ENCODE measurements around the gene PTP4A1.
"Not testable (repeated sequence)": the region's sequence is repeated elsewhere in the genome, so short reads cannot be mapped to it uniquely, and the experiment has no call there.

Gene PTP4A1

DNA sequence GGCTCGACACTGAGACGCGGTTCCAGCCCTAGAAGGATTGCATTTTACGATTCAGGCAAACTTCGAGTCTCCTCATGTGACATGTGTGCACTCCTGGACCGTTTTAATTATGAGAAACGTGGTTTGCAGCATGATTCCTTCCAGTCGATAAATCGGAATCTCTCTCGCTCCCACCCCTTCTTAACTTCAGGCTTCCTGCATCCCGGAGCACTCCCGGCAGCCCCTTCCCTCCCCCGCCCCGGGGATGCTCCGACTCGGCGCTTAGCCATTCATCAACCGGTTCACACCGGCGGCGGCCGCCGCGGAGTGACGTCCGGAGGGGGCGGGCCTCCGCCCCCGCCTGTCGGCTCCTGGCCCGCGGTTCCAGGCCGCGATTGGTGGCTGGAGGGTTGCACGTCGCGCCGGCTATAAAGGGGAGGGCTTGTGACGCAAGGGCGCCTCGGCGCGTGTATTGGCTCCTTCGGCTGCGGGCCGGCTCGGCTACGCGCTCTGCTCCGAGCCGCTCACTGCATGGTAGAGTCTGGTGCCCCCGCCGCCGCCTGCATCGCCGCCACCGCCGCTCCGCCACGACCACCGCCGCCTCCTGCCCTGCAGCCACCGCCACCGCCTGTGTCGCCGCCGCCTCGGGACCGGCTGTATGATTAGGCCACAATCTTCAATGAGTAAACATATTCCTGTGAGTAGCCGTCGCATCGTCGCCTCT lies at the start of gene PTP4A1, which contains the start of gene LOC128125822:
Gene PTP4A1, plus strand, starts transcription at position 437 of the 703 bp plus-strand sequence. CDS start 4,401 bp downstream, outside the sequence.
Gene LOC128125822, plus strand, starts transcription at position 437 of the 703 bp plus-strand sequence.
- peak; percentile 97 for DNase-seq

DNA sequence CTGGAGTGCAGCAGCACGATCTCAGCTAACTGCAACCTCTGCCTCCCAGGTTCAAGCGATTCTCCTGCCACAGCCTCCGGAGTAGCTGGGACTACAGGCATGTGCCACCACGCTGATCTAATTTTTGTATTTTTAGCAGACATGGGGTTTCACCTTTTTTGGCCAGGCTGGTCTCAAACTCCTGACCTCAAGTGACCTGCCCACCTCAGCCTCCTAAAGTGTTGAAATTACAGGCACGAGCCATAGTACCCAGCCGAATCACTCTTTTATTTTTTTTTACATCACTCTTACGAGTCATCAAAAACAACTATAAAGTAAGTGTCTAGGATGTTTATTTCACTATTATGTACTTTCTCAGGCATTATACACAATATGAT lies 49.4 kb upstream of the PTP4A1 start:
- DNase-seq: not testable (repeated sequence)

DNA sequence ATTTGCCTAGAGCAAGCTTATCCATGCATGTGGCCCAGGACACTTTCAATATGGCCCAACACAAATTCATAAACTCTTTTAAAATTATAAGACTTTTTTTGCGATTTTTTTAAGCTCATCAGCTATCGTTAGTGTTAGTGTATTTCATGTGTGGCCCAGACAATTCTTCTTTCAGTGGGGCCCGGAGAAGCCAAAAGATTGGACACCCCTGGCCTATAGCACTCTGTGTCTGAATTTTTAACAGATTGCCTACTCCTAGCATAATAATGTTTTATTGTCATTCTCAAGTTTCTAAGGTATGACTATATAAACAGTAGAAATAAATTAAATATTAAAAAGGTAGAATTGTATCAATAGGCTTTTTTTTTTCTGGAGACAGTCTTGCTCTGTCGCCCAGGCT lies 48.6 kb upstream of the PTP4A1 start:
- DNase-seq: no peak

DNA sequence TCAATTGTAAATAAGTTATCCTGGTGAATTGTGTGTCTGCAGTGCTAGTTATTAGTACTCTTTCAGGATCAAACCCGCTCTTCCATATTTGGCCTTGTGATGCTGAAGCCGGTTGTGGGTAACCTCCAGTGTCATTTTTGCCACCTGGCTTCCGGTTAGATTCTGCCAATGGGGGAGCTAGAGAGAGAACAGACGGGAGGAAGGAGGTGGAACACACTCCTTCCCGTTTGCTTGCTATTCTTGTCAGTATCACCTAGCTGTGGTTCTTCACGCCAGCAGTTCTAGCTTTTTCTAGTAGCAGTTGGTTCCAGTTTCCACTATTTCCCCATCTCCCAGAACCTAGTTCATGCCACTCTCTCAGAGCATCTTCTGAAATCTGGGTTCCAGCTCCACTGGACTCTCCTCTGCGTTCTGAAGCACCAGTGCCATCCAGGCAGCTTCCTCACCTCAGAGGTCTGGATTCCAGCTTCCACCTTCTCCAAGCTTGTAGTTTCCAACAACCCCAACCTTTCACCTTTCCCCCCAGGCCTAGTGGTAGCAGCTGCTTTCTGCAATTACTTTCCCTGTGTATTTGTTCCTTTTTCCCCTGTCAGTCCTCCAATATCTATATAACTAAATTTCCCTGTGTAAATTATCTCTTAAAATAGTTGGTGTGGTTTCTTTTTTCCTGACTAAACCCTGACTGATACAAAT lies 46.9 kb upstream of the PTP4A1 start:
- DNase-seq: peak; percentile 3

DNA sequence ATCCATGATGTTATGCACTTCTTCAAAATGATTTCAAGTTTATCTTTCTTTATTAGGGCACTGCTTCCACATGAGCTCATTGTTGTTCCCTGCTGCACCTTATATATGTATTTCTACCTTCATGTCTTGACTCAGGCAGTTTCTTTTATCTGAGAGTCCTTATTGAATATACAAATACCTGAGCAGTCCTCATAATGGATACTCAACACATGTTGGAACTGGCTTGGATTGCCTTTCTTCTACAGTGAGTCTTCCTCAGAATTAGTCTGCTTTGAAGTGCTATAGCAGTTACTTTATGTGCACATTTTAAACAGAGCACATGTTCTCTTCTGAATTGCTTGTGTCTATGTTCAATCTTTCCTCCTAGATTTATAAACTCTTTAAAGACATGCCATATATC lies 45.3 kb upstream of the PTP4A1 start:
- DNase-seq: no peak

DNA sequence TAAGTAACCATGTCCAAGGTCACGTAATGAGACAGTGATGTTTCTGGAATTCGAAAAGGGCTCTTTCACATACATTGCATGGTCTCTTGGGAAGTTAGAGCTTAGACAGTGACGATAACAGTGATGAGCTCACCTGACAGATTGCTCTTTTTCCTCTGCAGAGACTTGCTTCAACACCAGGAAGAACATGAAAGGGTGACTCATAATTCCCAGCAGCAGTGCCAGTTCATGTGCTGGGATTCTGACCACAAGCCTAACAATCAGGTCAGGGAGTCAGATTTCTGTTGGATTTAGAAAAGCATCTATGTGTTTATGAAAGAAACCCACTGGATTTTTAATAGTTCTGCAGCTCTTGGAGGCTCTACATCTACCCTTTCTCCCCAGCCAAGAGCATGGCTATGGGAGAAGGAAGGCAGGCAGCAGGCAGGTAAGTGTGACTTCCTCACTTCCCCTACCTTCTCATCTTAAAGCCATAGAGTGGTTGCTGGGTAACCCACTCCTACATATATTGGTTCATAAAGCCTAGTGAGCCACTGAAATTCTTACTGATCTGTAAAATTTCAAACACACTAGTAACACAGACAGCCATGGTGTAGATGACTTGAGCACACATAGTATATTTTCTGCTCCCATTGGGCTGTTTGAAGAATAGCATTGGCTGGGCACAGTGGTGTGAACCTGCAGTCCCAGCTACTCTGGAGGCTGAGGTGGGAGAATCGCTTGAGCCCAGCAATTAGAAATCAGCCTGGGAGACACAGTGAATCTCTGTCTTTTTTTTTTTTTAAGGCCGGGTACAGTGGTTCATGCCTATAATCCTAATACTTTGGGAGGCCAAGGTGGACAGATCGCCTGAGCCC lies 44.4 kb upstream of the PTP4A1 start:
- no peak for DNase-seq

DNA sequence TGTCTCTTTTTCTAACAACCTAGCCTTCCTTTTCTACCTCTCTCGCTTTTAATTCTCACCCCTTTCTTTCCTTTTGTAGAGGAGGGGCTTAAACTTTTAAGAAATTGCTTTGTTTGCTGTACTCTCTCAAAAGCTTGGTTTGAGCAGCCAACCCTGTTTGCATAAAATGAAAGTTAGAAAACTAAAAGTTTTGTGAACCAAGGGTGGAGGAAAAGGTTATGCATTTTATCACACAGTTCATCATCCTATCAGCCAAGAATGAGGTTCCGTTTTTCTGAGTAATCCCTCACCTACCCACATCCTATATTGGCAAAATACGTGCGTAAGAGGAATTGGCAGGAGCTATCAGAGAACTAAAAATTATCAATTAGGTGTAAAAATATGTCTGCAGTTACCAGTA lies 42.8 kb upstream of the PTP4A1 start:
- no peak for DNase-seq

DNA sequence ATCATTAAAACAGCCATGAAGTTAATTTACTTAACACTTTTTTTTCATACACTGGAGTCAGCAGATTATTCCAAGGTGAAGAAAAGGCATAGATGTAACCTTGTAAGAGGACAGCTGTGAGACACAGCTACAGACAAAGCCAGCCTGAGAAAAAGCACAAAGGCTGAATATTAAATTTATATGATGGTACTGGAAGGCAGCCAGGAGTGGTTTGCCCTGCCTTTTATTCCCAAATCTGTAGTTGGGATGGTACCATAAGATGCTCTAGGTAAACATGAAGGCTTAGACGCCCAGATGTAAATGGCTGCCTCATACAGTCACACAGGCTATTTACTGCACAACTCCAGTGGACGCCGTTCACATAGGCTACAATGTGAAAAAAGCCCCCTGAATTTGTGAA lies 42.1 kb upstream of the PTP4A1 start:
- no peak for DNase-seq

DNA sequence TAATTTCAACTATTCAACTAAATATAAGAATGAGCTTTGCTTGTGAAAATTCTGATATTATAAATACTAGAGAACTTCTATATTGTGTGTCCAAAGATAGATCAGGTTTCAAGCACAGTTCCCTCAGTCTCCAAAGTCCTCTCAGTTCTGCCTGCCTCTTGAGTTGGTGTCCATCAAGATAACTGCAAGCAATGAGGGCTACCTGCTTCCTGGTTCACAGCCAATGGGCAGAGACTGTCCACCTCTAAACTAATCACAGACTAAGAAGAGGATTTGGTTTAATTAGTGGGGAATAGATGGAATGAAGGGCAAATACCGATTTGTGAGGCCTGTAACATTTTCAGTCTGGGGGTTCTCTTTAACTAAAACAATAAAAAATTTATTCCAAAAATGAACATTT lies 41.3 kb upstream of the PTP4A1 start:
- DNase-seq: no peak

DNA sequence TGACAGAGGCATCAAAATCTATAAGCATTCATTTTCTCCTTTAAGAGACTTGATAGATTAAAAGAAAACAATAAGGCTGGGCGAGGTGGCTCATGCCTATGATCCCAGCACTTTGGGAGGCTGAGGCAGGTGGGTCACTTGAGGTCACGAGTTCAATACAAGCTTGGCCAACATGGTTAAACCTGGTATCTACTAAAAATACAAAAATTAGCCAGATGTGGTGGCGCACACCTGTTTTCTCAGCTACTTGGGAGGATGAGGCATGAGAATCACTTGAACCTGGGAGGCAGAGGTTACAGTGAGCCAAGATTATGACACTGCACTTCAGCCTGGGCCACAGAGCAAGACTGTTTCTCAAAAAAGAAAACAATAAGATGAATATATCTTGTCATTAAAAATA lies 39.3 kb upstream of the PTP4A1 start:
- DNase-seq: no peak

DNA sequence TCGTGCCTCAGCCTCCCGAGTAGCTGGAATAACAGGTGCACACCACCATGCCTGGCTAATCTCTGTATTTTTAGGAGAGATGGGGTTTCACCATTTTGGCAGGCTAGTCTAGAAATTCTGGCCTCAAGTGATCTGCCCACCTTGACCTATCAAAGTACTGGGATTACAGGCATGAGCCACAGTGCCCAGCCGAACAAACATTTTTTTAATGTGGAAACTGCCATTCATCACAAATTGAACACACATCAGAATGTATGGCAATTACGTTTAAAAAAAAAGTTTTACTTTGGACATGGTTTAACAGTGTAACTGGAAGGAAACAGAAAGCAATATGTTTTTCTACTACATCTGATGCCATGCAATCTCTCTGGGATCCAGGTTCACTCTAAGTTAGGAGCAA lies 38.3 kb upstream of the PTP4A1 start:
- DNase-seq: no peak

DNA sequence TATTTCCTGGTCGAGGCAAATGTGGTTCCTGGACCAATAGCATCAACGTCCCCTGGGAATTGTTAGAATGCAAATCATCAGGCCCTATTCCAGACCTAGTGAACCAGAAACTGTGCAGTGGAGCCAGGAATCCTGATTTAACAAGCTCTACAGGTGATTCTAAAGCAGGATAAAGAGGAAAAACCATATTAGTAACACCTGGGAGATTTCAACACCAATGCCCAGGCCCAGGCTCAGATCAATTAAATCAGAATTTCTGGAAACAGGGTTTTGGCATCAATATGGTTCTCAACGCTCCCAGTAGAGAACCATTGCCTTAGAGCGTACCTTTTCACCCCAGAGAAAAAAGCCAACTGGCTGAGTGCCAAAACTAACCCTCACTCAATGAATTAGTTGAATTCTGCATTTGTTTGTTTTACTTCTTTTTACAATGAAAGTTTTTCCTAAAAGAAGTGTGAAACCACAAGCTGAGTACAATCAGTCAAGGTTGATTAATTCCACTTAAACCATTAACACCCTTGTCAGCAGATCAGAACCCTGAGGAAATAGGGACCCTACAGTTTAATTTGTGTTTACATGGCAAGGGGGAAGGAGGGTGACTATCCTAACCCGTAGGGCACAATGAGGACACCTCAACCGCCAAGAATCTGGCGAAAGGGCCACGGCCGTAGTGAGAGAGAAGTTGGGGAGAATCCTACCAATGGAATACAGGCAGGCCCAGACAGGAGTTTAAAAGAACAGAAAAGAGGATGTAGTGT lies 34.9 kb upstream of the PTP4A1 start:
- DNase-seq: no peak

DNA sequence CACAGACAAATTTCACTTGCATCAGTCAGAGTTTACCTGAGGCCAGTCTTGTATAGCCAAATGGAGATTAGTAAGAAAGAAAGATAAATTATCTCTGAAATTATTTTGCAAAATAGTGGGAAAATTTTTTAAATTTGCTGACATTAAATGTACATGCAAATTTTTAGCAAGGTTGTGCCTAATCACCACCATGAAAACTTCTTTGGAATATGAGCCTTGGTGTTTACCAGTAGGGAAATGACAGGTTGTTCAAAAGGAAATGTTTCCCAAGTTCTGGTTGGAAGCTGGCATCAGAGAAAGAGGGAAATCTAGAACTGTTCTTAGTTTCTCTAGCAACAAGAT lies 34.4 kb upstream of the PTP4A1 start:
- DNase-seq: no peak

DNA sequence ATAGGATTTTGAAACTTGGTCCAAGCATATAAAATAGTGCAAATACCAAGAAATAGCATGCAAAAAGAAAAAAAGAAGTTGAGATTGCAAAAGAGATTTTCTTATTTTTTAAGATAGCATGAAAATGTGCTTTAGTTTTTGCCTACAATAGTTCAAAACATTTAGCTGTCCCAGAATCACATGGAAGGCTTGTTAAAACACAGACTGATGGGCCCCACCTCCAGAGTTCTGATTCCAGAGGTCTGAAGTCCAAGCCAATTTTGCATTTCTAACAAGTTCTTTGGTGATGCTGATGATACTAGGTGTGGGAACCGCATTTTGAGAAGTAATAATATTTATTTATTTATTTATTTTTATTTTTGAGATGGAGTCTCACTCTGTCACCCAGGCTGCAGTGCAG lies 33.7 kb upstream of the PTP4A1 start:
- DNase-seq: no peak

DNA sequence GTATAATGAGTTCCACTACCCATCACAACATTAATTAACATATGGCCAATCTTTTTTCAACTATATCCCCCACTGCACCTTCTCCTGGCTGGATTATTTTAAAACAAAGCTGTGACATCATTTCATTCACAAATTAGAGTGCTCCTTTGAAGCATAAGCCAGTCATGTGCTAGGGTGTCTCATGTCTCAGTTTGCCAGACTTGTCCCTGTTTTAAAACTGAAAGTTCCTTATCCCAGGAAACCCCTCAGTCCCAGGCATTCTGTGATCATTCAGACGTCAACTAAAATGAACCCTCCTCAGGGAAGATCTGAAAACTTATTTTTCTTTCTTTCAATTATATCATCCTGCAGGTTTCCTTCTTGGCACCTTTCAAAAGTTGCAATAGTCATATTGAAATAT lies 29.3 kb upstream of the PTP4A1 start:
- no peak for DNase-seq

DNA sequence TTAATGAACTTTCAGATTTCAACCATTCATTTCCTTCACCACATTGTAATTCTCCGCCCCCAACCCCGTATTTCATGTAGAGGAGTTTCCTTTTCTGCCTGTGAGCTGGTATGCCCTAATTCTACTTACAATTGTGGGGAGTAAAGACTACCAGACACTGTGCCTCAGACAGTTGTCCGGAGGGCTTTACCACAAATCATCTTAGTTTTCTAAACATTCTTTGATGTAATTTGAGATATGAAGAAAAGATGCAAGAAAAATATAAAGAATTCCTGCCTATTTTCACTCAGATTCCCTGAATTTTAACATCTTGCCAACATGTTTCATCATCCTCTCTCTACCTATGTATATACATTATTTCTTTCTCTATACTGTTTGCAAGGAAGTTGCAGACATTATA lies 28.3 kb upstream of the PTP4A1 start:
- DNase-seq: no peak

DNA sequence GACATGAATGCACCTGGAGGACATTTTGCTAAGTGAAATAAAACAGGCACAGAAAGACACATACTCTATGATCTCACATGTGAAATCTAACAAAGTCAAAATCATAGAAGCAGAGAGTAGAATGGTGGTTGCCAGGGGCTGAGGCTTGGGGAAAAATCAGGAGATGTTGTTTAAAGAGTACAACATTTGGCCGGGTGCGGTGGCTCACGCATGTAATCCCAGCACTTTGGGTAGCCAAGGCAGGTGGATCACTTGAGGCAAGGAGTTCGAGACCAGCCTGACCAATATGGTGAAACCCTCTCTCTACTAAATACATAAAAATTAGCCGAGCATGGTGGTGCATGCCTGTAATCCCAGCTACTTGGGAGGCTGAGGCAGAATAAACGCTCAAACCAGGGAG lies 26.0 kb upstream of the PTP4A1 start:
- DNase-seq: no peak

DNA sequence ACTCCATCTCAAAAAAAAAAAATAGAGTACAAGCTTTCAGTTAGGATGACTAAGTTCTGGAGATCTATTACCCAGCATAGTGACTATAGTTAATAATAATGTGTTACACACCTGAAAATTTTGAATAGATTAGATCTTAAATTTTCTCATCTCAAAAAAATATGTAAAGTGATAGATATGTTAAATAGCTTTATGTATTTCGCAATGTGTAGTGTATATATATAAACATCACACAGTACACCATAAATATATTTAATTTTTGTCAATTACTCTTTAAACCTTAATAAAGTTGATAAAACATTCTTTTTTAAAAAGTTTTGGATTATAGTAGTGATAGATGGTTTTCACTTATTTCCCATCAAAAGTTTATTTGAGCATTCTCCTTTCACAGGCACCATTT lies 25.6 kb upstream of the PTP4A1 start:
- DNase-seq: no peak

DNA sequence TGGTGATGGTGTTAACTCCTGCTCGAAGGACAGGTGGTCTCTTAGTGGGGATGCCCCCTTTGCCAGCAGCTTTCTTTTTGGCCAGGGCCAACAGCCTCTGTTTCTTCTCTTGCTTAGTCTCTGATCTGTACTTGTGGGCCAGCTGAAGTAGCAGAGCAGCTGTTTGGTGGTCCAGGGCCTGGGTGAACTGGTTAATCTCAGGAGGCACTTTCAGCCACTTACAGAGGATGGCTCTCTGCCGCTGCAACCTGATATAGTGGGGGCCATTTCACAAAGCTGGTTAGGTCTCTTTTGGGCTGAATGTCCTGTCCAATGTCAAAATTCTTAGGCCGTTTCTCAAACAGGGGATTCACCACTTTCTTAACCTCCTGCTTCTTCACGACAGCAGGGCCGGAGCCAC lies 23.2 kb upstream of the PTP4A1 start:
- no peak for DNase-seq

DNA sequence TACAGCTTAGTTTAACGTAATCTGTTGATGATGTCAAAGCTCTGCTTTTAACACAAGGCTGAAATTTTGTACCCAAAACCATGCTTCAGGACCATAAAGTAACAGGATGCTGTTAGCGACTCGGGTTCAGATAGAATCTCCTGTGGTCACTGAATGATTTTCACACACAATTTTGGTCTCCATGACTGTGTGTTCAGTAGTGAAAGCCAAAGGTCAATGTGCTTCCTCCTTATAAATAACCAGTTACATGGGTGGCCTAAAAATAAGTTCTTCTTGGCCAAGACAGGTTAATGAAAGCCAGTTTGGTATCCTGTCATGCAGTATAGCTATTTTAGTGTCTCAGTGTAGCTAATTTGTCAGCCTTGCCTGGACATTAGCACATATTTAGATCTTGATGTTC lies 19.1 kb upstream of the PTP4A1 start:
- DNase-seq: no peak

DNA sequence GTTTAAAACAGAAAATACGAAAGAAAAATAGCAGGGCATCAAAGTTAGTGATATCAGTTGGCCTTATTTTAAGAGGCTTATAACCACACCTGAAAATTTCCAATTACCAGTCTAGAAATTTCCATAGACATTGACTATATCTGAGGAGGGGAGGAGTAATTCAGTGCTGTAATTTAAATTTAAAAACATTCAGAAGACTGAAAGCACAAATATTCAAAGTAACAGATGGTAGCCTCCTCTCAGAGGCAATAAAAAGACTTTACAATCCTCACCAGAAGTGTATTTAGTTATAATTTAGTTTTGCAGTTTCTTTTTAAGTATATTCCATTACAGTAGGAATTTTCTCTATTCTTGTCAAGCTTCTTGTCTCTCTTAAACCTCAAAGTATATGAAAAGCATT lies 18.4 kb upstream of the PTP4A1 start:
- DNase-seq: no peak

DNA sequence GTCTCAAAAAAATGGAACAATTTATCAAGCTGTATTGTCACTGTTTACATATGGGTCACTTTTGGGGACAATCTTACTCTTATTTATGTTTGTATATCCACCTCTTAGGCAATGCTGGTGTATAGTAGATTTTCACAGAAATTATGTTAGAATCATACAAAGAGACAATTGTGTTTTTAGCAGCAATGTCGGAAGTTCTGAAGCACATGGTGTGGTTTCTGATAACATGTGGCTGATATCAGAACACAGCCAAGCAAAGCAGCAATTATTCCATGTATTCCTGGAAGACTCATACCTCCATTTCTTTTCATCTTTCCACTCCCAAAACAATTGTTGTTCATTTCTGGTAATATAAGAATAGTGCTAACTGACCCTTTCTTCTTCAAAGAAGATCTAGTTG lies 17.5 kb upstream of the PTP4A1 start:
- DNase-seq: no peak

DNA sequence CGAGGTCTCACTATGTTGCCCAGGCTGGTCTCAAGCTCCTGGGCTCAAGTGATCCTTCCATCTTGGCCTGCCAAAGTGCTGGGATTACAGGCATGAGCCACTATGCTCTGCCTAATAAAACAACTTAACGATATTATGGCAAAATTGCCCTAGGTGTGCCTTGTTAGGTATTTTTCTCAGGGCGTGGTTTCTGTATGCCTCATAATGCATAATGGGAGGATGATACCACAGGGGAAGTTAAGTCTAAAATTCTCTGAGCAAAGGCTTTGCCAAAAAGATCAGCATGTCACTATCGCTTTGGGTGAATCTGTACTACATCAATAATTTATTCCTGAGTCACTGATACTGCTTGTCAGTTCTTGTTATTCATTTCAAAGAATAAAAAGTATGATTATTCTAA lies 15.9 kb upstream of the PTP4A1 start:
- no peak for DNase-seq
